Liver (tissue), 9 donors: Measurements from ENCODE around the gene FBXW11. TPM values are rescaled to one million over a fixed set of nuclear protein-coding genes. Genes with fewer than 3 reads are reported as not detected.

Source experiments
- DNase-seq: peaks from one replicate; pipeline ENCODE4 v3.0.0-alpha.2; 2017; ENCODE audit warnings: low spot score
- H3K27ac ChIP-seq, 2 donors: one replicate each; pipeline ENCODE4 v1.7.0; 2013; ENCODE audit warnings: inconsistent platforms in 2 of 2, low read length in 2 of 2, control low read depth in 1 of 2, low read depth in 1 of 2, mild to moderate bottlenecking in 1 of 2
- H3K27me3 ChIP-seq, 4 donors: one replicate each; pipeline versions ENCODE4 v1.6.1 to v1.7.0; 2013; ENCODE audit warnings: low read length in 3 of 4, inconsistent platforms in 1 of 4, mild to moderate bottlenecking in 1 of 4, moderate library complexity in 1 of 4; ENCODE audit not compliant: control insufficient read depth in 4 of 4, insufficient read depth in 4 of 4
- H3K36me3 ChIP-seq, 4 donors: one replicate each; pipeline versions ENCODE4 v1.6.1 to v1.7.0; 2013; ENCODE audit warnings: low read length in 3 of 4, mild to moderate bottlenecking in 3 of 4, low read depth in 1 of 4, moderate library complexity in 1 of 4; ENCODE audit not compliant: control insufficient read depth in 4 of 4, insufficient read depth in 3 of 4
- H3K4me1 ChIP-seq, 4 donors: one replicate each; pipeline versions ENCODE4 v1.6.1 to v1.7.0; 2013; ENCODE audit warnings: low read length in 3 of 4, mild to moderate bottlenecking in 3 of 4, moderate library complexity in 1 of 4; ENCODE audit not compliant: control insufficient read depth in 4 of 4, insufficient read depth in 4 of 4
- H3K4me3 ChIP-seq, 3 donors: one replicate each; pipeline versions ENCODE4 v1.6.1 to v1.7.0; 2013; ENCODE audit warnings: low read length in 3 of 3, control low read depth in 1 of 3, low read depth in 1 of 3, mild to moderate bottlenecking in 1 of 3
- H3K9ac ChIP-seq, 2 donors: one replicate each; pipeline ENCODE4 v1.7.0; 2013; ENCODE audit warnings: low read length in 2 of 2, mild to moderate bottlenecking in 2 of 2, moderate library complexity in 2 of 2, control low read depth in 1 of 2, low read depth in 1 of 2
- H3K9me3 ChIP-seq, 4 donors: one replicate each; pipeline versions ENCODE4 v1.6.1 to v1.7.0; 2013; ENCODE audit warnings: low read length in 3 of 4; ENCODE audit not compliant: control insufficient read depth in 4 of 4
- CTCF ChIP-seq: fragments of 150-350 bp; IDR thresholded peaks from 2 replicates; pipeline ENCODE4 v1.5.1; 2017; ENCODE audit warnings: improper control_type of control experiment, low read depth, low read length; ENCODE audit not compliant: missing input control
- EGR1 ChIP-seq, 2 donors: IDR thresholded peaks; 2 replicates each; pipeline ENCODE4 v1.6.1; 2016 to 2018; ENCODE audit warnings: antibody characterized with exemption in 2 of 2, low read depth in 2 of 2
- FOXA1 ChIP-seq: IDR thresholded peaks from 2 replicates; pipeline ENCODE4 v1.6.1; 2016; ENCODE audit warnings: antibody characterized with exemption
- GABPA ChIP-seq, 2 donors: IDR thresholded peaks in 1 of 2; conservative IDR thresholded peaks in 1 of 2; 2 replicates each; pipeline ENCODE4 v1.6.1; 2016; ENCODE audit warnings: antibody characterized with exemption in 2 of 2, mild to moderate bottlenecking in 1 of 2, moderate library complexity in 1 of 2
- HNF4A ChIP-seq, 2 donors: conservative IDR thresholded peaks; 2 replicates each; pipeline ENCODE4 v1.6.1; 2016; ENCODE audit warnings: antibody characterized with exemption in 2 of 2, mild to moderate bottlenecking in 2 of 2
- HNF4G ChIP-seq: IDR thresholded peaks from 2 replicates; pipeline ENCODE4 v1.6.1; 2016; ENCODE audit warnings: antibody characterized with exemption
- JUND ChIP-seq, 2 donors: IDR thresholded peaks; 2 replicates each; pipeline ENCODE4 v1.6.1; 2016; ENCODE audit warnings: antibody characterized with exemption in 2 of 2
- RXRA ChIP-seq, 2 donors: IDR thresholded peaks; 2 replicates each; pipeline ENCODE4 v1.6.1; 2017 to 2018; ENCODE audit warnings: antibody characterized with exemption in 2 of 2, mild to moderate bottlenecking in 1 of 2
- SP1 ChIP-seq: IDR thresholded peaks from 2 replicates; pipeline ENCODE4 v1.6.1; 2018; ENCODE audit warnings: antibody characterized with exemption, mild to moderate bottlenecking
- TAF1 ChIP-seq: conservative IDR thresholded peaks from 2 replicates; pipeline ENCODE4 v1.6.1; 2016; ENCODE audit warnings: antibody characterized with exemption, mild to moderate bottlenecking
- ZBTB33 ChIP-seq: IDR thresholded peaks from 2 replicates; pipeline ENCODE4 v1.6.1; 2016; ENCODE audit warnings: antibody characterized with exemption
- WGBS: extraction: QIAGEN DNeasy Blood & Tissue Kit; methylation state at CpG from one replicate; pipeline ENCODE4 v1.1.7; 2013; 5-methylcytosine and 5-hydroxymethylcytosine counted together
- polyA plus RNA-seq, 2 donors: library from polyadenylated mRNA; stranded (reverse) in 1 of 2; unstranded in 1 of 2; fragments of 200-250 nt in 1 of 2; fragments of >200 nt in 1 of 2; fragmentation: Nextera tagmentation in 1 of 2; extraction: Ambion mirVana in 1 of 2; gene quantifications; one replicate each; pipeline versions ENCODE4 v1.2.1 to v1.2.3, GENCODE V29; 2013 to 2015
- total RNA-seq, 2 donors: library from RNA; depleted of rRNA; stranded (reverse); fragments of >200 nt; gene quantifications; one replicate each; pipeline ENCODE4 v1.2.3, GENCODE V29; 2014
- TF ChIP-seq, protein P1 (sequence below): IDR thresholded peaks from 2 replicates; pipeline ENCODE4 v1.6.1; 2016; ENCODE audit warnings: antibody characterized with exemption
- donor health status: healthy.
- donor health status: healthy.
- donor health status: healthy.
- donor health status: healthy.
- donor health status: healthy.

FBXW11 gene
- total and polyA plus RNA-seq, 4 donors, result 11.2 to 37.5 (median 22.0) TPM

DNA sequence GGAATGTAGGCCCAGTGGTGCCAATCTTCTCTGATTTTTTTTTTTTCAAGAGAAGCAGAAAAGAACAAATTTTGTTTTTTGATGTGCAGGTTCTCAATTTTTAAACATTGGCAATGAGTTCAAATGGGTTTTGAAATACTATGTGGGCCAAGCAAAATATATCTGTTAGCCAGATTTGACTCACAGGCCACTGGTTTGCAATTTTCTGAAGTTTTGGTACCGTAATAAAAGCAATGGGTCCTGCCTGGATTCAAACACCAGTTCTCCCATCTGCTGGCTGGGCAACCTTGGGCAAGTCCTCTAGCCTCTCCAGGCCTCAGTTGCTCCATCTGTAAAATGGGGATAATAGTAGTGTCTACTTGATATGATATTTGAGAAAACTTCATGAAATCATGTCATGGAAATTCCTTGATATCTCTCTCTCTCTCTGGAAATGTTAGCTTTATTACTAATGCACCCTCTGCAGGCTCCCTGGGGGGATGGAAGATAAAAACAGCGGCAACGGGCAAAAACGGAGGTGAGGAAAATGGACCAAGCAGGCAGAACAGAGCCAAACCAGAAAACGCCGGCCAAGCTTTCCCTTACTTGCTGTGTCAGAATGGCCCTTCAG lies 157.4 kb downstream of the FBXW11 start:
- Histone ChIP-seq H3K9me3 (no peaks in the 10 kb centered on the region), H3K27me3 (no peaks in the 10 kb centered on the region), H3K9ac (no peak overlapping the region), H3K36me3 (no peaks in the 10 kb centered on the region), H3K4me3 (no peak overlapping the region), H3K4me1 (no peaks in the 10 kb centered on the region), H3K27ac (no peak overlapping the region)
- TF ChIP-seq ZBTB33, result no peak
- TF ChIP-seq RXRA (IDR thresholded peaks at IDR 0.05), result no peak
- no peak for TF ChIP-seq JUND (IDR thresholded peaks at IDR 0.05)
- TF ChIP-seq CTCF, result no peak
- TF ChIP-seq TAF1, result no peak
- TF ChIP-seq SP1, result no peak
- TF ChIP-seq, protein P1, sequence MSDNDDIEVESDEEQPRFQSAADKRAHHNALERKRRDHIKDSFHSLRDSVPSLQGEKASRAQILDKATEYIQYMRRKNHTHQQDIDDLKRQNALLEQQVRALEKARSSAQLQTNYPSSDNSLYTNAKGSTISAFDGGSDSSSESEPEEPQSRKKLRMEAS, result no peak
- no peak for TF ChIP-seq HNF4A (conservative IDR thresholded peaks at IDR 0.05)
- WGBS, result 93% methylated on average over 6 of the region's 6 CpGs
- no peak for DNase-seq

DNA sequence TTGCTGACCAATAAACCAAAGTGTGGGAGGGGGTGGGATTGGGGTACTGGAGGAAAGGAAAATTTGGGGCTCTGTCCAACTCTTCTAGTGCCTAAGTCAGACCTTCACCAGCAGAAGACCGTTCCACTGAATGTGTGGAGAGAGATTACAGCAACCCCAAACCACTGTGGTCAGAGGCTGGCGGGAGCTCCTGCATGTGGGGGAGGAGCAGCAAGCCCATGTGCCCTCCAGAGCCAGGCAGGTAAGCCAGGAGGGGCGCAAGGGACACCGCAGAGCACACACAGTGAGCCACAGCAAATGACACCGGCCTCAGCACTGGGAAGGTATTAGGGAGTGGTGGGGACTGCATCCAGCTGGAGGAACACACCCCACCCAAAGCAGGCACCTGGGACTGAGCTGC lies 158.0 kb downstream of the FBXW11 start:
- no peaks in the 10 kb centered on the region for H3K4me1 ChIP-seq
- no peaks in the 10 kb centered on the region for H3K9me3 ChIP-seq
- WGBS, result 85% methylated on average over 5 of the region's 5 CpGs
- no peak overlapping the region for H3K4me3 ChIP-seq
- no peak overlapping the region for H3K9ac ChIP-seq
- no peak overlapping the region for H3K27ac ChIP-seq
- no peaks in the 10 kb centered on the region for H3K36me3 ChIP-seq
- TF ChIP-seq HNF4A (conservative IDR thresholded peaks at IDR 0.05), result no peak
- no peak for TF ChIP-seq GABPA (IDR thresholded peaks at IDR 0.05 in 1 of 2, conservative IDR thresholded peaks at IDR 0.05 in 1 of 2)
- TF ChIP-seq JUND (IDR thresholded peaks at IDR 0.05), result no peak
- no peak for TF ChIP-seq TAF1
- TF ChIP-seq EGR1 (IDR thresholded peaks at IDR 0.05; ENCODE audit: low read depth in 2 of 2), result no peak
- no peak for TF ChIP-seq RXRA (IDR thresholded peaks at IDR 0.05)
- TF ChIP-seq HNF4G, result no peak
- no peak for TF ChIP-seq FOXA1
- no peak for TF ChIP-seq SP1
- TF ChIP-seq CTCF, result no peak
- TF ChIP-seq ZBTB33, result no peak
- no peak for DNase-seq
- H3K27me3 ChIP-seq, result no peaks in the 10 kb centered on the region
